Heart left ventricle (tissue), 13 donors: ENCODE results near the gene PHACTR3.

Experiments used
- POLR2A ChIP-seq, 2 donors: fragments of 450-650 bp; IDR thresholded peaks; one replicate each; pipeline ENCODE4 v1.6.1; 2017; ENCODE audit warnings: antibody characterized with exemption in 2 of 2, mild to moderate bottlenecking in 2 of 2, moderate library complexity in 2 of 2
- TF ChIP-seq, protein P1 (sequence below), 12 donors: fragments of 200-600 bp; sonication (generic) in 4 of 12; IDR thresholded peaks; one replicate each; pipeline versions ENCODE4 v1.5.0 to v1.8.0; 2018 to 2022; ENCODE audit warnings: antibody characterized with exemption in 12 of 12, mild to moderate bottlenecking in 5 of 12
- donor health status: ischemic (EF 13 %, LVEDD 7.1; RV severe dilation, severe dysfunction).
- donor health status: DM: no; HTN: yes; CAD: no.
- donor health status: DM: no; HTN: no; CAD: no.
- donor health status: ischemic (EF 25% LVEDD 6.9; RV normal size, moderate dysfunction).
- donor health status: ischemic (EF 25% LVEDD 5.7; RV mildly dilated, moderate dysfunction).
- donor health status: ischemic (EF 35%, LVEDD 5.7; RV mildly dilated, moderate dysfunction).
- donor health status: nonischemic (EF 11% LVEDD 7.7; RV severe dilation, severe dysfunction).
- donor health status: DM: yes; HTN: yes; CAD: no.
- donor health status: PGD.
- donor health status: ischemic (EF 29% LVEDD 5.4; RV normal size, mild dysfunction).
- donor health status: nonischemic (EF 23%, LVEDD 6.1; RV moderate dilation, normal function).

DNA sequence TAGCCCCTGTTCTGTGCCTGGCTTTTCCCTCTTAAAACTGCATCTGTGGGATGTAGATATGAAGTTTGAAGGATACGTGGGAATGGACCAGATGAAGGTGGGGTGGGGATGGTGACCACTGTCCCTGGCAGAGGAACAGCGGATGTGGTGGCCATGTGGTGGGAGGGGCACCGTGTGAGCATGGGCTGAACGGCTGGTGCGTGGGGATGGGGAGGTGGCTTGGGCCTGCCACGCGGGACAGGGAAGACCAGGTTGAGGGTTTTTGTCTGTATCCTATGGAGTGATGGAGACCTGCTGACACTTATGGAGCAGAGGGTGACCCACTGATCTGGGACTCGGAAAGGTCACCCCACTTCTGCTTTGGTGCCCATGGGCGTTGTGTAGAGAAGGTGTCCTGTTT lies 19.2 kb downstream of the PHACTR3 start:
- TF ChIP-seq, protein P1, sequence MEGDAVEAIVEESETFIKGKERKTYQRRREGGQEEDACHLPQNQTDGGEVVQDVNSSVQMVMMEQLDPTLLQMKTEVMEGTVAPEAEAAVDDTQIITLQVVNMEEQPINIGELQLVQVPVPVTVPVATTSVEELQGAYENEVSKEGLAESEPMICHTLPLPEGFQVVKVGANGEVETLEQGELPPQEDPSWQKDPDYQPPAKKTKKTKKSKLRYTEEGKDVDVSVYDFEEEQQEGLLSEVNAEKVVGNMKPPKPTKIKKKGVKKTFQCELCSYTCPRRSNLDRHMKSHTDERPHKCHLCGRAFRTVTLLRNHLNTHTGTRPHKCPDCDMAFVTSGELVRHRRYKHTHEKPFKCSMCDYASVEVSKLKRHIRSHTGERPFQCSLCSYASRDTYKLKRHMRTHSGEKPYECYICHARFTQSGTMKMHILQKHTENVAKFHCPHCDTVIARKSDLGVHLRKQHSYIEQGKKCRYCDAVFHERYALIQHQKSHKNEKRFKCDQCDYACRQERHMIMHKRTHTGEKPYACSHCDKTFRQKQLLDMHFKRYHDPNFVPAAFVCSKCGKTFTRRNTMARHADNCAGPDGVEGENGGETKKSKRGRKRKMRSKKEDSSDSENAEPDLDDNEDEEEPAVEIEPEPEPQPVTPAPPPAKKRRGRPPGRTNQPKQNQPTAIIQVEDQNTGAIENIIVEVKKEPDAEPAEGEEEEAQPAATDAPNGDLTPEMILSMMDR (IDR thresholded peaks at IDR 0.05), result no peak
- TF ChIP-seq POLR2A (IDR thresholded peaks at IDR 0.05), result no peak
